ENCODE data around the gene RPS6KA2.

RPS6KA2 gene

GRCh38 chr6:166520905-166521834, 105.9 kb downstream of the RPS6KA2 start:
- no peak for DNase-seq

- DNase-seq: no peak
Measured at GRCh38 chr6:166516251-166516884, 110.7 kb downstream of the RPS6KA2 start.

- peak; percentile 6 for DNase-seq
Measured at GRCh38 chr6:166515072-166515810, 111.8 kb downstream of the RPS6KA2 start.

GRCh38 chr6:166514196-166514595, 112.9 kb downstream of the RPS6KA2 start:
- no peak for DNase-seq

GRCh38 chr6:166512567-166512966, 114.5 kb downstream of the RPS6KA2 start:
- DNase-seq: no peak

GRCh38 chr6:166511316-166511715, 115.7 kb downstream of the RPS6KA2 start:
- DNase-seq: no peak

- no peak for DNase-seq
Measured at GRCh38 chr6:166509193-166509592, 117.9 kb downstream of the RPS6KA2 start.

GRCh38 chr6:166508726-166509125, 118.3 kb downstream of the RPS6KA2 start:
- DNase-seq: no peak

GRCh38 chr6:166507809-166508564, 119.1 kb downstream of the RPS6KA2 start:
- no peak for DNase-seq

GRCh38 chr6:166507380-166507779, 119.7 kb downstream of the RPS6KA2 start:
- DNase-seq: no peak

- no peak for DNase-seq
Measured at GRCh38 chr6:166505133-166505905, 121.7 kb downstream of the RPS6KA2 start.

- DNase-seq: no peak
Measured at GRCh38 chr6:166504100-166504499, 123.0 kb downstream of the RPS6KA2 start.

GRCh38 chr6:166503167-166503744, 123.8 kb downstream of the RPS6KA2 start:
- no peak for DNase-seq

- DNase-seq: no peak
Measured at GRCh38 chr6:166502453-166502852, 124.6 kb downstream of the RPS6KA2 start.

GRCh38 chr6:166501246-166501645, 125.8 kb downstream of the RPS6KA2 start:
- DNase-seq: no peak

GRCh38 chr6:166500246-166500645, 126.8 kb downstream of the RPS6KA2 start:
- DNase-seq: no peak

- no peak for DNase-seq
Measured at GRCh38 chr6:166499350-166500163, 127.5 kb downstream of the RPS6KA2 start.

GRCh38 chr6:166498661-166499349, 128.2 kb downstream of the RPS6KA2 start:
- no peak for DNase-seq

- no peak for DNase-seq
Measured at GRCh38 chr6:166498228-166498627, 128.8 kb downstream of the RPS6KA2 start.
